ELF-1 (cell line): ENCODE data around the gene RTF1.
"Not testable (repeated sequence)": the region's sequence is repeated elsewhere in the genome, so short reads cannot be mapped to it uniquely, and the experiment has no call there.

ENCODE experiments used
- DNase-seq: peaks from one replicate; pipeline ENCODE4 v3.0.0-alpha.2; 2016; ENCODE audit warnings: low read depth, low spot score

The RTF1 gene

DNA sequence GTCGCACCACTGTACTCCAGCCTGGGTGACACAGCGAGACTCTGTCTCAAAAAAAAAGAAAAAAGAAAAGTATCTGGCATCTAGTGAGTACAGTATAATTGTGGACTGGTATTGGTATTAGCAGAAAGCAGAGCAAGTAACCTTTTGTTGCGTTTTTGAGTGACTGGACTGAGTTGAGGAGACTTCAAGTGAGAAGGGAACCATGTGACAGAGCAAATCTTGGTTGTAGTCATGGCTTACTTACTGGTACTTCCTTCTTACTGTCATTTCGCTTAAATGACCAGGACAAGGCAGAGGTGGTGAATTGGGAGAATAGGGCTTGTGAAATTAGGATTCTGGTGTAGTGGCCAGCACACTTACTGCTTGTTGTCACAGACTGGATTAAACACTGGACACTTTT is 20.6 kb downstream of the RTF1 start:
- DNase-seq = no peak

DNA sequence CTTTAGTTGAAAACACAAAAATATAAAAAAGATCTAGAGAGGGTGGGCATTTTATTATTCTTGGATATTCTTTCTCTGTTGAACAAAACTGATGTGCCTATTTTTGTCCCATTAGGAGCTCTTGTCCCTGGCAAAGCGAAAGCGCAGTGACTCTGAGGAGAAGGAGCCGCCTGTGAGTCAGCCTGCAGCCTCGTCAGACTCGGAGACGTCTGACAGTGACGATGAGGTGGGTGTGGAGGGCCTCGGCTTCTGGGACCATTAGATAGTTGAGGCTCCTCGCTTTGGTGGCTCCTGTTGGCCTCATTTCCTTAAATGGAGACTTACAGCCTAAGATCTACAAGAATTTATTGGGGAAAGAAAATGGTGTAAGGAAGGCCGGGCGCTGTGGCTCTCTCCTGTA is 21.3 kb downstream of the RTF1 start:
- DNase-seq = no peak

DNA sequence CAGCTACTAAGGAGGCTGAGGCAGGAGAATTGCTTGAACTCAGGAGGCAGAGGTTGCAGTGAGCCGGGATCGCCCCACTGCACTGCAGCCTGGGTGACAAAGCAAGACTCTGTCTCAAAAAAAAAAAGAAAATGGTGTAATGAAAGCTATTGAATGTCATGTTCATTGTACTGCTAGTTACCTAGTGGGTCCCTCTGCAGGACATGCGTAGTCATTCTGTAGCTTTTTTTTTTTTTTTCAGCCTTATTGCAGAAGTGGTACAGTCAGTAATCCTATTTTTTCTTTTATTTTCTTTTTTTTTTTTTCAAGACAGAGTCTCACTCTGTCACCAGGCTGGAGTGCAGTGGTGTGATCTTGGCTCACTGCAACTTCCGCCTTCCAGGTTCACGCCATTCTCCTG is 21.9 kb downstream of the RTF1 start:
- DNase-seq = not testable (repeated sequence)

DNA sequence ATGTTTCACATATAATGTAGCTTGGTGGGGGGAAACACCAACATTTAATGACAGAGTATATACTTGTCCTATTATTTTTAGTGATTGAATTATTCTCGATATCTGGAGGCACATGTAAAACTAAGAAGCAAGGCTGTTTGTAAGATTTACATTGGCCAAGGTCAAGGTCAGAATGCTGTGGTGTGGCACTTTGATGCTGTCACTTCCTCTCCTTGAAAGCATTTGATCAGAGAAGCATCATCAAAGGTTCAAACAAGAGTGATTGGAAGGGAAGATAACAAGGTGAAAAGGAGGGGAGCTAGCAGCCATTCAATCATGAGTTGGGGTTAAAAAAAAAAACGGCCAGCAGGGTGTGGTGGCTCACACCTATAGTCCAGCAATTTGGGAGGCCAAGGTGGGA is 26.4 kb downstream of the RTF1 start:
- DNase-seq = no peak

DNA sequence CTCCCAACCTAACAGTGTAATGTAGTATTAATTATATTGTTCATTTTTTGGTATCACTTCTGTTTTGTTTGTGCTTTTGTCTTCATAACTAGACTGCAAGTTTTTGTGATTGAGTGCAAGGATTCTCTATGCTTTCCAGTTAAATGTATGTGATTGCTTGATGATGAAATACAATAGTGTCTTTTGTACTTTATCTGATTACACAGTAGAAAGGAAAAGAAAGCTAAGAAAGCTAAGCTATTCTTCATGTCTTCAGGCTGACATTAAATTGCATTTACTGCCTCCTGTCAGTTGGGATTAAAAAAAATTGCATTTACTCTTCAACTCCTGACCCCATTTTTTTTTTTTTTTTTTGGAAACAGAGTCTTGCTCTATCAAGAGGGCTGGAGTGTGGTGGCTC is 28.5 kb downstream of the RTF1 start:
- DNase-seq = no peak

DNA sequence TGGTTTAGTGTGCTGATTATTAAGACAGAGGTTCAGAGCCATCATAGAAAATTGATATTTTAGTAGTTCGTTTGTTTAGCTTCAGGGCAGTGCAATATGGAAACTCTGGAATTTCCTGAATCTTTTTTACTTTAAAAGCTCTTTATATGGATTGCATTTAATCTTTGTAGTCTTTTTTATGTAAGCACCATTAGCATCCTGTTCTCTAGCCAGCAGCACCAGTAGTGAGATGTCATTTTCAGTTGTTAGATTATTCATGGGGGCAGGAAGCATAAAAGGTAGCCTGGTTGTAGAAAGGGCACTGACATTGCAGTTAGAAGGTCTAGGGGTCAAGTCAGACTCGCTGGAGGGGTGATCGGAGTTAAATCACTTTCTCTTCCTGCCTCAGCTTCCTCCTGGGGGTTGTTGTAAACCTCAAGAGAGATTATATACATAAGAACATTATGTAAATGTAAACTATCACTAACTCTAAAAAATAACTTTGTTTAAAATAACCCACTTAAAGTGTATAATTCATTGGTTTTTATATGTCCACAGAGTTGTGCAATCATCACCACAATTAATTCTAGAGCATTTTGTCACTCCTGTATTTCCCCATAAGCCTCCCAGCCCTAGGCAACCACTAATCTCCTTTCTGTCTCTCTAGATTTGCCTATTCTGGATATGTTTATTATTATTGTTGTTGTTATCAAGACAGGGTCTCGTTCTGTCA is 45.3 kb downstream of the RTF1 start:
- no peak for DNase-seq

DNA sequence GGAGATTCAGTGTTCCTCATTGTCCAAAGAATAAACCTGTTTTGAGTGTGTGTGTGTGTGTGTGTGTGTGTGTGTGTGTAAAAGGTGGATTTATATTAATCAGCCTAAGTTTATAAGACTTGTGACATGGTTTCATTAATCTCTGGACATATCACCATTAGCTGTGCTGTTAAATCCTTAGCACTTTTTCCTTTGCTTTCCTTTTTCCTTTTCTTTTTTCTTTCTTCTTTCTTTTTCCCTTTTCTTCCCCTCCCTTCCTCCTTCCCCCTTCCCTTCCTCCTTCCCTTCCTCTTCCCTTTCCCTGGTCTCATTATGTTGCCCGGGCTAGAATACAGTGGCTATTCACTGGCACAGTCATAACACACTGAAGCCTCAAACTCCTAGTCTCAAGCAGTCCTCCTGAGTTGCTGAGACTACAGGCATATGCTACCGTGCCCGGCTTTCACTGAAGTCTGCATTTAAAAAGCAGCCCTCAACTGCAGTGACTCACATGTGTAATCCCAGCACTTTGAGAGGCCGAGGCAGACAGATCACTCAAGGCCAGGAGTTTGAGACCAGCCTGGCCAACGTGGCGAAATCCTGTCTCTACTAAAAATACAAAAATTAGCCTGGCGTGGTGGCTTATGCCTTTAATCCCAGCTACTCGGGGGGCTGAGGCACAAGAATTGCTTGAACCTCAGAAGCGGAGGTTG is 48.1 kb downstream of the RTF1 start:
- DNase-seq = no peak

DNA sequence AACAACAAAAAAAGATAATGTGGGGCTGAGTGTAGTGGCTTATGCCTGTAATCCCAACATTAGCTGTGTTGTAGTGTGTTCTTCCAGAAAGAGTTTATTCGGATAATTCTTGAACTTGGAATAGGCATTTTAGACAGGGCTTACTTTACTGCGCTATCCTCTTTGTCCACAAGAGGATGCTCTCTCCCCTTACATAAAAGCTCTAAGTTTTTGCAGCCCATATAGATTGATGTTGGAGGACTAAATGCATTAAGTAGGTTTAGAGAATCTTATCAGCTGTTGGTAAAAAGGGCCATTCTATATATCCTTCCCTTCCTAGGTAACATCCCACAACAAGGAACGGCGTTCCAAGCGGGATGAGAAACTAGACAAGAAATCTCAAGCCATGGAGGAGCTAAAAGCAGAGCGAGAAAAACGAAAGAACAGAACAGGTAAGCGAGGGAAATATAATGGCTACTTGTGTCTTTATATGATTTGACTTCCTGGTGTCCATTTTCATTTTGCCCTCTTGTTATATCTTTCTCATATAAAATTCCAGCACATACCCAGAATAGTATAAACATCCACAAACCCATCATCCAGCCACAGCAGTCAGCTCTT is 49.0 kb downstream of the RTF1 start:
- DNase-seq = no peak

DNA sequence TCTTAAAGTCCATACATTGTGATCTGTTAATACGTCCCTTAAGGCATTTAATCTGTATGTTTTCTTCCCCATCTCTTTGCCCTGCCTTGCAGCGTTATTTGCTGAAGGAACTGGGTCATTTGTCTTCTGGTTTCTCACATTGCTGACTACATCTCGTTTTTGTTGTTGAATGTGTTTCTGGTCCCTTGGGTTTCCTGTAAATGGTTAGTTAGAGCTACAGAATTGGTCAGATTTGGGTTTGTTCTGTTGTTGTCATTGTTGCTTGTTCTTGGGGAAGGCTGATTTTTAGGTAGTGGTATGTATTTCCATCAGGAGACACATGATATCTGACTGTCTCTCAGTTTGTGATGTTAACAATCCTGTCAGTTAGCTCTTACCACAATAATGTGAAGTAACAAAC is 49.8 kb downstream of the RTF1 start:
- DNase-seq = no peak

DNA sequence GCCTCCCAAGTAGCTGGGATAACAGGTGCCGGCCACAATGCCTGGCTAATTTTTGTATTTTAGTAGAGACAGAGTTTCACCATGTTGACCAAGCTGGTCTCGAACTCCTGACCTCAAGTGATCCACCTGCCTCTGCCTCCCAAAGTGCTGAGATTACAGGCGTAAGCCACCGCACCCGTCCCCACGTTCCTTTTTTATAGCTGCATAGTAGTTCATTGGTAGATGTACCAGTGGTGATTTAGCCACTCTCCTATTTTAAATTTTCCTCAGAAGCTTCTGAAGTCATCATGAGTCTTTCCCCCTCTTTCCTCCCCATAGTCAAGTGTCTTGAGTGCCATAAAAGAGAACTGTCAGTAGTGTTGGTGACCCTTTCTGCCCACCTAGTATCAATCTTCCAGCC is 52.7 kb downstream of the RTF1 start:
- not testable (repeated sequence) for DNase-seq

DNA sequence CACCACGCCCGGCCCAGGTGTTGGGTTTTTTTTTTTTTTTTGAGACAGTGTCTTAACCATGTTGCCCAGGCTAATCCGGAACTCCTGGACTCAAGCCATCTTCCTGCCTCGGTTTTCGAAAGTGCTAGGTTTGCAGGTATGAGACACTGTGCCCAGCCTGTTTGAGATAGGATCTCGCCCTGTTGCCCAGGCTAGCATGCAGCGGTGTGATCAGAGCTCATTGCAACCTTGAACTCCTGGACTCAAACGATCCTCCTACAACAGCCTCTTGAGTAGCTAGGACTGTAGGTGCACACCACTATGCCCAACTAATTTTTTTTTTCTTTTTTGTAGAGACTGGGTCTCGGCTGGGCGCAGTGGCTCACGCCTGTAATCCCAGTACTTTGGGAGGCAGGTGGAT is 56.5 kb downstream of the RTF1 start:
- DNase-seq = no peak

DNA sequence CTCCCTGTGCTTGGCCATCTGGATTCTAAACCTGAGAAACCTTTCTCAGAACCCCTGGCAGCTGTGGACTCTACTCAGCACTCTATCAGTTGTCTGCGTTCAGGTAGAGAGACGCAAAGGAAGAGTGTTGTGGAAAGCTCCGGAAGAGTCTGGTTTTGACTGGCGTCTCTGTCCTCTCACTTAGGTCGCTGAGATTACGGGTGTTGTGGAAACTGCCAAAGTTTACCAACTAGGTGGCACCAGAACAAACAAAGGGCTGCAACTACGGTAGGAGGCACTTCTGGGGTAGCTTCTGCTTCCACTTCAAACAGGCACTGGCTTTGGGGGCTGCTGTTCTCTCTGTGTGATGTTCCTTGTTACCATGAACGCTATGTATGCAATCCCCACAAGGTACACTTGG is 57.5 kb downstream of the RTF1 start:
- DNase-seq = no peak

DNA sequence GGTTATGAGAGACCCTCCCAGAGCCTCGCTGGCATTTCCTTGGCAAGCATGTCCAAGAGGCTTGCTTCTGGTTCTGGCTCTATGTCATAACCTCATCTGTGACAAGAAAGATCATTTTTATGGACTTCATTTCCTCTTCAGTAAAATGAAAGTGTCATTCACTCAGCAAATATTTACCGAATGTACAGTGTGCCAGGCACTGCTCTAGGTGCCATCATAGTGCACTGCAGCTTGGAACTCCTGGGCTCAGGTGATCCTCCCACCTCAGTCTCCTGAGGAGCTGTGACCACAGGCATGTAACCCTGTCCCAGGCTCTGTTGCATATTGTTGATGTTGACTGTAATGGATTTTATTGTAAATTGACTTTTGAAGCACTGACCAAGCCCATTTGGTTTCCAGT is 58.0 kb downstream of the RTF1 start:
- DNase-seq = no peak

DNA sequence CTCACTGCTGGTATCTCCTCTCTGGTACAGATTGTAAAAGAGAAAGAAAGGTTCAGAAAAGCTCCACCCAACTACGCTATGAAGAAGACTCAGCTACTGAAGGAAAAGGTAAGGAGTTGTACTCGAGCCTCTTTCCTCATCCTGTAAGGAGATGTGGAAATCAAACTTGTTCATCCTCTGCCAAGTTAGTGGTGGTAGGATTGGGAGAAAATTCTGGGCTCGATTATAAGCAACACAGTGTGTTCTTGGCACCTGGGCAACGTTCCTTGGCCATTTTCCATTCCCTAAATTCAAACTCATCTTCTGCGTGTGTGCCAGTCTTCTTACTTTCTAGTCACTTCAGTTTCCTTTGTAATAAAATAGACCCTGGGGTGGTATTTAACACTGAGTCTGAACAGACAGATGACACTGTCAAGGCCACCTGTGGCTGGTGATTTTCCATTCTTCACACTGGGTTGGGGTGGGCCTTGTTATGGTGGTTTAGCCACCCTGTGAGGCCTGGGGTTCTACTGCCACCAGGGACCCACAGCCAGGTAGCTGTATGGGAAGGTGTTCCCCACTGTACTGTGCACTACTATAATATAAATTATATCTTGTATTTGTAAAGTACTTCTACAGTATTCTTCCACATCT is 59.6 kb downstream of the RTF1 start:
- DNase-seq = no peak

DNA sequence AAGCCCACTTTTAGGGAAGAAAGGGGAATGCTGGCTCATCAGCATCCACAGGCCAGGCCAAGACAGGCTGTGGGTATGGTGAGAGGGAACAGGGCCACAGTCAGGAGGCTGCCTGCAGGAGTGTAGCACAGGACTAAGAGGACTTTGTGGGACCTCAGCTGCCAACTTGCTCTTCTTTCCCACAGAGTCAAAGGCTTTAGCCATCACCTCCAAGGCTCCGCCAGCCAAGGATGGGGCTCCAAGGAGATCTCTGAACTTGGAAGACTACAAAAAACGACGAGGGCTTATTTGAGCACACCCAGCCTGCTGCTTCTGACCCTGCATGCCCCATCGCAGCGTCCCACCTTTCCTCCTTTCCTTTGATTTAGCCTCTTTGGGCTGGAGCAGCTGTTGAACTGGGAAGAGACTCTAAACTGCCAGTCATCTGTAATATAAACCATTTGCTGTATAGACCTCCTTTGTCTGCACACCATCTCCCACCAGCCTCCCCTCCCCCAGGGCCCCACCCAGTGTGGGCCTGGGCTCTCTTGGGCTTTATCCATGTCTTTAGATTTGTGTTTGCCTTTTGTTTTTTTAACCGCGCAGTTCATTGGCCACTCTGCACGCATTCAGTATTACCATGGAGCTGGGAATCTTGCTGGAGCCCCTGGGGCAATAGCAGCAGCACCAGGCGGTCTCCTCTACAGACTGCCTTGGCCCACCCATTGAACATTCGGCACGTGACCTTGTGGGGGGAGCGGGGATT is 63.7 kb downstream of the RTF1 start:
- DNase-seq = no peak

DNA sequence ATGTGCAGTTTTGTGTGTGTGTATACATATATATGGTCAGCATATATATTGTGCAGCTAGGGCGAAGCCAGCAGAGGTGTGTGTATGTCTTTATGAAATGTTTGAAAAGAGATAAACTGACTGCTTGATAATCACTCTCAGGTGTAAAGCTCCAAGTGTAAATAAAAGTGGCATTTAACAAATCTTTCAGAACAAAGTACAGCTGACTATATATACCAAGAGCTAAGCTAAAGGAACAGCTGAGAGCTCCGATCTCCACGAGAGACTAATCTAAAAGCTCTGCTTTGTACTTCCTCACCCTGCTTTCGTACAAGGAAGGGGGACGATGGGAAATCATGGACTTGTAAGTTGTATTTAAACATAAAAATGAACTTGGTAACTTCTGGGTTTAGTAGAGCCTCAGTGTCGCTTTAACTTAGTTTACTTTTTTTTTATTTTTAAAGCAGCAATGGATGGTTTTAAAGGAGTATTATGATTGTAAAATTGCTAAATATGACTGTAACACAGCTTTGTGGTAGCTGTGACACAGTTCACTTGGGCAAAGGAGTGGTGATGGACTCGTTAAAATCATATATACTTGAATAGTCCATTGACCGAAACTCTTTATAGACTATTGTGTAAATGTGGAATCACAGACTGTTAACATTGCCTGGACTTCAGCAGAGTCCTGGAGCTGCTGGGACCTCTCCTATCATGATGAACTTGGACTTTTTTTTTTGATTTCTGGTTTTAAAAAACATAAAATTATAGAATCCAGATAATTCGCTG is 65.4 kb downstream of the RTF1 start:
- no peak for DNase-seq

DNA sequence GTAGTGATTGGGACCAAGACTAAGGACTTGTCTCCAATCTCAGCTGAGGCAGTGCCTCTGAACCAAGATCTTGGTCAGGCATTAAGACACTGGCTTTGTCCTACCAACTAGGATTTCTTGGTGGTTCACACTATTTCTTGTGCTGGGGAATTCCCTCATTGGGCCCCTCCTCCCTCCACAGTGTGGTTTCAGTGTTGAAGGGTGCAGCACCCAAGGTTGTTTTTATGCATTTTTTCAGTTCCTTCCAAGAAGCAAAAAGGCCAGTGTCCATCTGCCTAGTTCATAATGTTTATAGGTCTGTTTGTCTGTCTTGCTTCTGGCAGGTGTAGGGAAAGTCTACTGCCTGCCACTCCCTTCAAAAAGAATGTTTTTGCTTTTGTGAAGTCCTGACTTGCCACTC is 66.2 kb downstream of the RTF1 start:
- no peak for DNase-seq

DNA sequence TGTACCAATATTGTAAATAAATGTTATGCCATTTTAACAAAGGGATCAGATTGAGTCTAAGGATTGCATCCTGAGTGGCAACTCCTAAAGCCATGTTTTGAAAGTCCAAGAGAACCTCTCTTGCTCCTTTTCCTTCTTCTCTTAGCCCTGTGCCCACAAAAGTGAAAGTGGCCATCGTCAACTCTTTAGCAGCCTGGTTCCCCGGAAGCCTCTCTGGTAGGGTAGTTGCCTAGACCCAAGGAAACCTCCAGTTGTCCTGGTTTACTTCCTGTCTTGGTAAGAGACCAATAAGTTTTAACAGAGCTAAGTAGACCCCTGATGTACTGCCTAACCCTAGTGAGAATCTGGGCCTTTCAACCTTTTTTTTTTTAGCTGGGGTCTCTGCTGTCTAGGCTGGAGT is 66.6 kb downstream of the RTF1 start:
- DNase-seq = no peak

DNA sequence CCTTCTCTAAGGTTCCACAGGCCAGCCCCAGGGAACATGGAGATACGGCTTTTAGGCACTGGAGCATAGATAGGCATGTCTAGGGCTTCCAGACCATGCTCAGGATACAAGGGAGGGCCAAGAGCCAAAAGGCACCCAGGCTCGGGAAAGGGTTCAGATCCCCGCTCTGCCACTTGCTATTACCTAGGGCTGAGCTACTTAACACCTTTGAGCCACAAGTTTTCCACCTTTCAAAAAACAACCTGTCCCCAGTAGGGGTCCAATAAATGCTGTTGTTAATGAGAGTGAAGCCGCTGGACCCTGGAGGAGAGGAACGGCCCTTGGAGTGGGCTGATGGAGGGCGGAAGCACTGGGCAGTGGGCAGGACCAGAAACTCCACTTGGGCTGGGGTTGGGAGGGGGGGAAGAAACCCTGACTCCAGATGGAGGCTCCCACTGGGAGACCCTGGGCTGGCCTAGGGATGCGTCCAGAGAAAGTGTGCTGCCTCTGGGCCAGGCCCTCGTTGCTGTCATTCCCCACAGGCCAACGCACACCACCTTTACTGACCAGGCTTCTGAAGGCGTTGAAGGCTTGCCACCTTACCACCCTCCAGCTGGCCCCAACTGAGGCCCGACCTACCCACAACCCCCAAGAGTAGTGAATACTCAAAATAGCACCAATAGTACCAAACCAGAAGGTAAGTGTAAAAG is 68.2 kb downstream of the RTF1 start:
- peak; percentile 27 for DNase-seq

DNA sequence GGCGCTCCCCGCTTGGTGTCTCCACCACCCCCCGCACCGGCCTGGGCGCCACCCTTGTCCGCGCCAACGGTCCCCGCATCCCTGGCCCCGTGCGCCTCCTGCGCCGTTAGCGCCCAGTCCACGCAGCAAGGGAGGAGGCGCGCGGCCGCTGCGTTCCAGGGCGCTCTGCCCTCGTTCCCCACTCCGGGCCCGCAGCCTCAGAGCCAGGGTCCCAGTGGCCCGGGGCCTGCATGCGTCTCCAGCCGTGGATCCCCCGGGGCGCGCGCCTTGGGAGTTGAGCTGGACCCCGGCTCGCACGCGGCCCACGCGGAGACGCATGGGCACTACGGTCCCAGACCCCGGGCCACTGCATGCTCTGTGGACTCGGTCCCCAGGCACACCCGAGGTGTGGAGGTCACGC is 69.4 kb downstream of the RTF1 start:
- no peak for DNase-seq

DNA sequence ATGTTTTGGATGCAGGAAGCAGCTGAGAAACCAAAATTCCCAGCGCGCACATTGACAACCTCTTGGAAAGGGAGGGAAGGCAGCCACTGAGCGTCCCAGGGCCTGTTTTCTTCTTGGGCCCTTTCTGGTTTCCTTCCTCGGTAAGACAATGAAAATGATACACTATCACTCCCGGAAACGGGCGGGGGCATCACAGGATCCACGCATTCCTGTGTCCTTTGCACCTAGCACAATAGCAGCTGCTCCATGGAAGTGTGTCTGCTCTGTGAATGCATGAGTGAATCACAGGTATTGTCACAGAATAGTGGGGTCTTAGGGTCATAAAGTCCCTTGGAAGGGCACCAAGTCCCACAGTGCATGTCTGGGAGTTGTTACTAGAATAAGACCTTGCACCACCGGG is 70.5 kb downstream of the RTF1 start:
- DNase-seq = no peak
